Measurements from ENCODE around the gene TSPYL6. TPM values are rescaled to one million over a fixed set of nuclear protein-coding genes. Genes with fewer than 3 reads are reported as not detected.
"Not testable (repeated sequence)": the region's sequence is repeated elsewhere in the genome, so short reads cannot be mapped to it uniquely, and the experiment has no call there.

TSPYL6 gene
- total RNA-seq: not detected in 2 replicates

- H3K4me3 Mint-ChIP-seq (ENCODE audit: low read depth): no peak within 1 kb of the TSS
These were observed at the start of gene TSPYL6 for GRCh38 chr2:54256091-54256694. TSPYL6 (minus strand) TSS chr2:54256229; CDS start chr2:54256151, 78 bp downstream.

GRCh38 chr2:54303631-54304030, 47.6 kb upstream of the TSPYL6 start:
- DNase-seq (ENCODE audit: low spot score): no peak
- intact Hi-C loops (cut with micrococcal nuclease): no loop called here
- Mint-ChIP-seq H3K27me3 (ENCODE audit: low read depth) (no peaks in the 10 kb centered on the region), H3K36me3 (ENCODE audit: low read depth) (no peaks in the 10 kb centered on the region), H3K4me1 (ENCODE audit: low read depth) (no peaks in the 10 kb centered on the region), H3K9me3 (no peaks in the 10 kb centered on the region), H3K27ac (no peak overlapping the region), H3K4me3 (ENCODE audit: low read depth) (no peak overlapping the region)

More at GRCh38 chr2:54256091-54256694, at the start of gene TSPYL6:
- no peaks in the 10 kb centered on the region for H3K4me1 Mint-ChIP-seq (ENCODE audit: low read depth)
- no peak within 1 kb of the TSS for H3K27ac Mint-ChIP-seq
- intact Hi-C loops (cut with micrococcal nuclease): no loop called here
- H3K36me3 Mint-ChIP-seq (ENCODE audit: low read depth): no peaks in the 10 kb centered on the region
- no peak for DNase-seq (ENCODE audit: low spot score)
- no peaks in the 10 kb centered on the region for H3K27me3 Mint-ChIP-seq (ENCODE audit: low read depth)
- no peaks in the 10 kb centered on the region for H3K9me3 Mint-ChIP-seq

DNA sequence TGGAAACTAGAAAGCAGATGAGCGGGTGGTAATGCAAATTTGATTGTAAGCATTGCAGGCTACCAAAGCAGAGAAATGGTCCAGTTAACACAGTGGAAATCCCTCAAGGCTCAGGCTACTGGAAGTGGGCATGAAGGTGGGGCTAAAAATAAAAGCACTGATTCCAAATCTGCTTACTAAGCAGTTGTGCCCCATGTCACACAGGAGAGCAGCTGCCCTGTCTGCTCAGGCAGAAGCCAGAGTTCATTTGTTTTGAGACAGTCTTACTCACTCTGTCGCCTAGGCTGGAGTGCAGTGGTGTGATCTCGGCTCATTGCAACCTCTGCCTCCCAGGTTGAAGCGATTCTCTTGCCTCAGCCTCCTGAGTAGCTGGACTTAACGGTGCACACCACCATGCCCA, 42.5 kb upstream of the TSPYL6 start:
- intact Hi-C loops (cut with micrococcal nuclease): no loop called here
- Mint-ChIP-seq H3K4me1 (ENCODE audit: low read depth) (no peaks in the 10 kb centered on the region), H3K36me3 (ENCODE audit: low read depth) (no peaks in the 10 kb centered on the region), H3K9me3 (no peaks in the 10 kb centered on the region), H3K27me3 (ENCODE audit: low read depth) (no peaks in the 10 kb centered on the region), H3K27ac (no peak overlapping the region), H3K4me3 (ENCODE audit: low read depth) (no peak overlapping the region)
- DNase-seq (ENCODE audit: low spot score): no peak

DNA sequence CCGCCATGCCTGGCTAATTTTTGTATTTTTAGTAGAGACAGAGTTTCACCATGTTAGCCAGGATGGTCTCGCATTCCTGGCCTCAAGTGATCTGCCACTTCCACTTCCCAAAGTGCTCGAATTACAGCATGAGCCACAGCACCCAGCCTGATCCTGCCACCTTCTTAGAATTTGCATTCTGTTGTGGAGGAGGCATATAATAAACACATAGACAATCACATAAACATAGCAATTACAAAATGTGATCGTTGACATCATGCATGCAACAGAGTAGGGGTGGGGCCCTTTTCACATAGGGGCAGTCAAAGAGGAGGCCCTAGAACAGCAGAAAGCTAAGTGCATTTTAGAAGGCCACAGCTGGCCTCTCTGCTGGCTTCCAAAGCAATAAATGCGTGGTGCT, 39.9 kb upstream of the TSPYL6 start:
- no peak overlapping the region for H3K27ac Mint-ChIP-seq
- no peaks in the 10 kb centered on the region for H3K9me3 Mint-ChIP-seq
- H3K4me3 Mint-ChIP-seq (ENCODE audit: low read depth): no peak overlapping the region
- H3K4me1 Mint-ChIP-seq (ENCODE audit: low read depth): no peaks in the 10 kb centered on the region
- no peak for DNase-seq (ENCODE audit: low spot score)
- intact Hi-C loops (cut with micrococcal nuclease): no loop called here
- no peaks in the 10 kb centered on the region for H3K36me3 Mint-ChIP-seq (ENCODE audit: low read depth)
- H3K27me3 Mint-ChIP-seq (ENCODE audit: low read depth): no peaks in the 10 kb centered on the region

GRCh38 chr2:54294665-54295064, 38.6 kb upstream of the TSPYL6 start:
- H3K4me1 Mint-ChIP-seq (ENCODE audit: low read depth); intact Hi-C loops (cut with micrococcal nuclease); H3K9me3 Mint-ChIP-seq; H3K4me3 Mint-ChIP-seq (ENCODE audit: low read depth); DNase-seq (ENCODE audit: low spot score); H3K27me3 Mint-ChIP-seq (ENCODE audit: low read depth); H3K36me3 Mint-ChIP-seq (ENCODE audit: low read depth); H3K27ac Mint-ChIP-seq: not testable (repeated sequence)

GRCh38 chr2:54290356-54291025, 34.5 kb upstream of the TSPYL6 start:
- intact Hi-C loops (cut with micrococcal nuclease): no loop called here
- no peak for DNase-seq (ENCODE audit: low spot score)
- Mint-ChIP-seq H3K27ac (no peak overlapping the region), H3K36me3 (ENCODE audit: low read depth) (no peaks in the 10 kb centered on the region), H3K27me3 (ENCODE audit: low read depth) (no peaks in the 10 kb centered on the region), H3K4me3 (ENCODE audit: low read depth) (no peak overlapping the region), H3K9me3 (no peaks in the 10 kb centered on the region), H3K4me1 (ENCODE audit: low read depth) (no peaks in the 10 kb centered on the region)

DNA sequence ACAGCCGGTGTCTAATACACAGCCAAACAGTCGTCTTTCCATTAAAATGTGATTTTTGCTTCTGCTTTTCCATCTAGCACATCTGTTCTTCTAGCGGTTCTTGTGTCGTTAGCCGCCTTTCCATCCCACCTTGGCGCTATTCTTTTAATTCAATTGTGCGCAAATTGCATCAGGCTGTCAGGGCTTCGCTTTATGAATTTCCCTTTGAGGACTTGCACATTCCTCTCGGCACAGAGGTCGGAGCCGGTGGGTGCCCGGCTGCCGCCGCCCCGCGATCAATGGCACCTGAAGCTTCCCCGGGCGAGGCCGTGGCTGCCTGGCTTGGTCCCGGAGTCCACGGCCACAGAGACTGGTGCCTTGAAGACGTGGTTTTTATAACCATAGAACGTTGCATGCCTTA, 33.9 kb upstream of the TSPYL6 start:
- H3K36me3 Mint-ChIP-seq (ENCODE audit: low read depth): no peaks in the 10 kb centered on the region
- intact Hi-C loops (cut with micrococcal nuclease): no loop called here

DNA sequence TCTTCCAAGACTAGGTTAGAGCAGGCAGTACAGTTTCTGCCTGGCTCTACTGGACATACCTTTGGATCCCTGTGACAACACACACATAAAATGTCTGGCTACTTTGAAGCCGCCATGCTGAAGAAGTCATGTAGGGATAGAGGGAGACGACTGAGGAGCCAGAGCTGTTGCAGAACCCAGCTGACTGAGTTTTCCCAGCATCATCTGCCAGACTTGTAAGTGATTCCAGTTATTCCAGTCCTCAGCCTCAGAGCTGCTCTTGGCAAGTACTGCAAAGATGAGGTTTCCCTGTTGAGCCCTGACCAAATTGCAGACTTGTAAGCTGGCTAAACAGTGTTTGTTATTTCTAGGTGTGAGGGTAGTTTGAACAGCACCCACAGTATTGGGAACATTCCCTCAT, 31.5 kb upstream of the TSPYL6 start:
- H3K9me3 Mint-ChIP-seq: no peaks in the 10 kb centered on the region
- H3K27me3 Mint-ChIP-seq (ENCODE audit: low read depth): peaks cover under 1% of the 10 kb centered on the region
- H3K36me3 Mint-ChIP-seq (ENCODE audit: low read depth): no peaks in the 10 kb centered on the region
- intact Hi-C loops (cut with micrococcal nuclease): no loop called here
- H3K27ac Mint-ChIP-seq: no peak overlapping the region
- no peaks in the 10 kb centered on the region for H3K4me1 Mint-ChIP-seq (ENCODE audit: low read depth)
- DNase-seq (ENCODE audit: low spot score): no peak
- H3K4me3 Mint-ChIP-seq (ENCODE audit: low read depth): no peak overlapping the region

More for the DNA sequence above, 33.9 kb upstream of the TSPYL6 start:
- H3K4me3 Mint-ChIP-seq (ENCODE audit: low read depth): no peak overlapping the region
- no peaks in the 10 kb centered on the region for H3K9me3 Mint-ChIP-seq
- no peaks in the 10 kb centered on the region for H3K4me1 Mint-ChIP-seq (ENCODE audit: low read depth)
- H3K27ac Mint-ChIP-seq: no peak overlapping the region
- DNase-seq (ENCODE audit: low spot score): no peak
- H3K27me3 Mint-ChIP-seq (ENCODE audit: low read depth): no peaks in the 10 kb centered on the region

DNA sequence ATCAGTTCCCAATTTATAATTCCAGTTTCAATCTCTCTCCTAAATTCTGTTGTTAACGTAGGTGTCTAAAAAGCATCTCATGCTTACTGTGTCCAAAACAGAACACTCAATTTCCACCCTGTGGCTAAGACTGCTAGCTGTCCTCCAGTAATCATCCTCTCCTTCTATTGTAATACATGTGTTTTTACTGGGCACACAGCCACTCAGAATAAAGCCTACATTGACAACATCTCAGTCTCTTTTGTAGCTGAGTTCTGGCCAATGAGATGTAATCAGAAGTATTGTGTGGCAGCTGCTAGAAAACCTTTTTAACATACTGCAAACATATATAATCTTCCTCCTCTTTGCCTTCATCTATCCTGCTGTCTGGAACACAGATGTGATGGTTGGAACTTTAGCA, 29.4 kb upstream of the TSPYL6 start:
- DNase-seq (ENCODE audit: low spot score): no peak
- Mint-ChIP-seq H3K27ac (no peak overlapping the region), H3K27me3 (ENCODE audit: low read depth) (peaks cover 7% of the 10 kb centered on the region), H3K4me3 (ENCODE audit: low read depth) (no peak overlapping the region), H3K9me3 (no peaks in the 10 kb centered on the region), H3K36me3 (ENCODE audit: low read depth) (no peaks in the 10 kb centered on the region), H3K4me1 (ENCODE audit: low read depth) (no peaks in the 10 kb centered on the region)
- intact Hi-C loops (cut with micrococcal nuclease): no loop called here

DNA sequence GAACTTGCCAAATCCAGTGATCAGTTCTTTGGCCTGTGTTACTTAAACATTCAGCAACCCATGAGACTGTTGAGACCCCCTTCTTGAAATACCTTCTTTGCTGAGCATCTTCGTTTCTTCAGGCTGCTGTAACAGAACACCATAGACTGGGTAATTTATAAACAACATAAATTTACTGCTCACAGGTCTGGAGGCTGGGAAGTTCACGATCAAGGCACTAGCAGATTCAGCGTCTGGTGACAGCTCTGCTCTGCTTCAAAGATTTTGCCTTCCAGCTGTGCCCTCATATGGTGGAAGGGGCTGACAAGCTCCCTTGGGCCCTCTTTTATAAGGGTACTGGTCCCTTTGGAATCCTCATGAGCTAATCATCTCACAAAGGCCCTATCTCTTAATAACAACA, 28.8 kb upstream of the TSPYL6 start:
- no peaks in the 10 kb centered on the region for H3K9me3 Mint-ChIP-seq
- H3K36me3 Mint-ChIP-seq (ENCODE audit: low read depth): no peaks in the 10 kb centered on the region
- no peak for DNase-seq (ENCODE audit: low spot score)
- H3K27ac Mint-ChIP-seq: no peak overlapping the region
- intact Hi-C loops (cut with micrococcal nuclease): no loop called here
- H3K4me3 Mint-ChIP-seq (ENCODE audit: low read depth): no peak overlapping the region
- peaks cover 7% of the 10 kb centered on the region for H3K27me3 Mint-ChIP-seq (ENCODE audit: low read depth)
- no peaks in the 10 kb centered on the region for H3K4me1 Mint-ChIP-seq (ENCODE audit: low read depth)

DNA sequence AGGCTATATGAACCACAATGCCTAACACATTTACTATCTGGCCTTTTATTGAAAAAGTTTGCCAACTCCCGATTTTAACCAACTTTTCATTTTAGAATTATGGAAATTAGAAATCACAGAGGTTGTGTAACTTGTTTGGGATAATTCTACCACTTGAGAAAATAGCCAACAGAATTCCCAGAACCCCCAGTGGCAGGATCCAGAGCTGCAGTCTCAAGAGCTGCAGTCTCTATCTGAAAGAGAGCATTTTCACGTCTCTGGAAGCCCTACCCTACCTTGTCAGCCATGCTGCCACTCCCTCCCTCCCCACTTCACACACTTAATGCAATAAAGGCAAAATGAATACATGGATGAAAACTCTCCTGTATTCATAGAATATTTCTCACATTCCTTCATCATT, 23.4 kb upstream of the TSPYL6 start:
- DNase-seq (ENCODE audit: low spot score): no peak
- H3K9me3 Mint-ChIP-seq: no peaks in the 10 kb centered on the region
- intact Hi-C loops (cut with micrococcal nuclease): no loop called here
- no peak overlapping the region for H3K27ac Mint-ChIP-seq
- H3K4me3 Mint-ChIP-seq (ENCODE audit: low read depth): no peak overlapping the region
- H3K4me1 Mint-ChIP-seq (ENCODE audit: low read depth): peaks cover 3% of the 10 kb centered on the region
- H3K36me3 Mint-ChIP-seq (ENCODE audit: low read depth): no peaks in the 10 kb centered on the region
- H3K27me3 Mint-ChIP-seq (ENCODE audit: low read depth): peaks cover 7% of the 10 kb centered on the region

GRCh38 chr2:54275541-54275940, 19.5 kb upstream of the TSPYL6 start:
- Mint-ChIP-seq H3K9me3 (no peaks in the 10 kb centered on the region), H3K4me1 (ENCODE audit: low read depth) (peaks cover 5% of the 10 kb centered on the region), H3K36me3 (ENCODE audit: low read depth) (no peaks in the 10 kb centered on the region), H3K4me3 (ENCODE audit: low read depth) (no peak overlapping the region), H3K27me3 (ENCODE audit: low read depth) (peaks cover under 1% of the 10 kb centered on the region), H3K27ac (no peak overlapping the region)
- DNase-seq (ENCODE audit: low spot score): no peak
- intact Hi-C loops (cut with micrococcal nuclease): no loop called here

DNA sequence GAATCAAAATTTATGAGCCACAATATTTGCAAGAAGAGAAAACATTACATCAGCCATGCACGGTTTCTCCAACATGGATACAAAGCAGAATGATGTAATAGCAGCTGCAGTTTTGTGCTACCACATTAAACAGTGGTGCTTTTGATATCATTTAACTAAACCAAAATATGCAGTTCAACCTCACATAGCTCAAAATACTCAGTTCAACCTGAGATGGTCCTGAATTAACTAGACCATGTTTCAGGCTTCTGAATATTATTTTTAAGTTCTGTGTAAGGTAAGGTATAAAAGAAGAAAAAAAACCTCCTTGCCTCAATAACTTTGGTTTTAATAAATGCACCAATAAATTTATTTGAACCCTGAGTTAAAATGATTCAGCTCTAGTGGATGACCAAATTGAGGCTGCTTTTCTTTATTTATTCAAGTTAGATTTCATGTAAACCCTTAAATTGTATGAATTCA, 18.8 kb upstream of the TSPYL6 start:
- intact Hi-C loops (cut with micrococcal nuclease): no loop called here
- Mint-ChIP-seq H3K4me1 (ENCODE audit: low read depth) (peaks cover 5% of the 10 kb centered on the region), H3K27me3 (ENCODE audit: low read depth) (no peaks in the 10 kb centered on the region), H3K9me3 (no peaks in the 10 kb centered on the region), H3K36me3 (ENCODE audit: low read depth) (no peaks in the 10 kb centered on the region), H3K27ac (no peak overlapping the region), H3K4me3 (ENCODE audit: low read depth) (no peak overlapping the region)
- DNase-seq (ENCODE audit: low spot score): no peak

Data from activated T-helper 2 cell treated with anti-CD3 and anti-CD28 coated beads, Interferon-gamma antibody, Interleukin-2, Interleukin-4, amounts not matched to agents 10 μg/mL and 5 μg/mL and 100 μg/mL, durations not matched to agents 14 hours and 24 hours and 36 hours (primary cell).